ENCODE results near the gene SERGEF. TPM values are rescaled to one million over a fixed set of nuclear protein-coding genes. Genes with fewer than 3 reads are reported as not detected.

SERGEF gene
- total and polyA plus RNA-seq, 11 donors: 11.6 to 55.0 (median 22.1) TPM

GRCh38 chr11:17802491-17802890 lies 210.4 kb downstream of the SERGEF start:
- no peak overlapping the region for H3K27ac ChIP-seq
- WGBS, 4 donors: 91 to 98% (median 93%) methylated on average over 4 of the region's 4 CpGs
- H3K27me3 ChIP-seq: no peaks in the 10 kb centered on the region
- intact Hi-C loops (cut with DNase I): no loop called here
- TF ChIP-seq CTCF (IDR thresholded peaks at IDR 0.05) (no peak), POLR2A (IDR thresholded peaks at IDR 0.05) (no peak)
- DNase-seq (no peak), ATAC-seq (no peak)
- no peaks in the 10 kb centered on the region for H3K36me3 ChIP-seq
- no peak overlapping the region for H3K4me3 ChIP-seq
- peaks cover 0 to 35% (median 8%) of the 10 kb centered on the region in 12 donors for H3K4me1 ChIP-seq
- H3K9me3 ChIP-seq: no peaks in the 10 kb centered on the region

GRCh38 chr11:17801166-17801565 lies 211.7 kb downstream of the SERGEF start:
- H3K9me3 ChIP-seq: no peaks in the 10 kb centered on the region
- WGBS, 4 donors: 95 to 98% (median 97%) methylated on average over 4 of the region's 4 CpGs
- ATAC-seq: no peak

GRCh38 chr11:17799147-17799546 lies 213.7 kb downstream of the SERGEF start:
- DNase-seq: no peak

More at GRCh38 chr11:17801166-17801565, 211.7 kb downstream of the SERGEF start:
- Histone ChIP-seq H3K4me3 (no peak overlapping the region), H3K36me3 (no peaks in the 10 kb centered on the region), H3K27me3 (no peaks in the 10 kb centered on the region), H3K27ac (no peak overlapping the region), H3K4me1 (peaks cover 0 to 27% (median 7%) of the 10 kb centered on the region in 12 donors)
- intact Hi-C loops (cut with DNase I): no loop called here
- TF ChIP-seq POLR2A (IDR thresholded peaks at IDR 0.05) (no peak), CTCF (IDR thresholded peaks at IDR 0.05) (no peak)
- no peak for DNase-seq

GRCh38 chr11:17798716-17799115 lies 214.1 kb downstream of the SERGEF start:
- peak in 2 of 5 donors; percentile 49 to 63 for DNase-seq
- 65 to 82% (median 73%) methylated on average over 2 to 3 of the region's 3 CpGs for WGBS, 4 donors
- intact Hi-C loops (cut with DNase I): no loop called here
- peak overlapping the region in 11 of 12 donors; percentile 32 to 75 (median 68) for H3K27ac ChIP-seq
- no peaks in the 10 kb centered on the region for H3K27me3 ChIP-seq
- H3K4me3 ChIP-seq: no peak overlapping the region
- H3K4me1 ChIP-seq: peaks cover 0 to 18% (median 6%) of the 10 kb centered on the region in 12 donors
- peak; percentile 62 to 89 (median 82) for ATAC-seq
- no peaks in the 10 kb centered on the region for H3K36me3 ChIP-seq
- no peaks in the 10 kb centered on the region for H3K9me3 ChIP-seq
- TF ChIP-seq POLR2A (IDR thresholded peaks at IDR 0.05) (no peak), CTCF (IDR thresholded peaks at IDR 0.05) (no peak)

More at GRCh38 chr11:17799147-17799546, 213.7 kb downstream of the SERGEF start:
- no peak overlapping the region for H3K4me3 ChIP-seq
- ATAC-seq: no peak
- TF ChIP-seq POLR2A (IDR thresholded peaks at IDR 0.05): no peak
- TF ChIP-seq CTCF (IDR thresholded peaks at IDR 0.05): no peak
- 96 to 98% (median 97%) methylated on average over 5 of the region's 5 CpGs for WGBS, 4 donors
- no peaks in the 10 kb centered on the region for H3K9me3 ChIP-seq
- intact Hi-C loops (cut with DNase I): no loop called here
- H3K27me3 ChIP-seq: no peaks in the 10 kb centered on the region
- peaks cover 0 to 18% (median 6%) of the 10 kb centered on the region in 12 donors for H3K4me1 ChIP-seq
- peak overlapping the region in 10 of 12 donors; percentile 32 to 75 (median 69) for H3K27ac ChIP-seq
- H3K36me3 ChIP-seq: no peaks in the 10 kb centered on the region

Data from heart left ventricle (tissue), 16 donors.